Pancreas (tissue), 10 donors: ENCODE results near the gene PLXNB1. TPM values are rescaled to one million over a fixed set of nuclear protein-coding genes. Genes with fewer than 3 reads are reported as not detected.
"Not testable (repeated sequence)": the region's sequence is repeated elsewhere in the genome, so short reads cannot be mapped to it uniquely, and the experiment has no call there.

Experiments used
- ATAC-seq, 4 donors: fragments of 200-7000 bp; cut with Tn5 transposase; one replicate each; pipeline versions ENCODE4 v1.8.0 to v1.9.1; 2020; ENCODE audit warnings: mild to moderate bottlenecking in 4 of 4, moderate library complexity in 4 of 4
- DNase-seq, 6 donors: peaks; one replicate each; pipeline ENCODE4 v3.0.0-alpha.2; 2020
- FAIRE-seq: peaks from 2 replicates; lab custom pipeline; 2012; peaks lifted over from hg19 to GRCh38; lab: Jason Lieb, UNC
- H3K27ac ChIP-seq, 4 donors: fragments of 200-600 bp; sonication (generic); 1 replicate in 3 of 4; 2 replicates in 1 of 4; pipeline versions ENCODE4 v1.5.0 to v1.8.0; 2020
- H3K27me3 ChIP-seq, 4 donors: fragments of 200-600 bp; one replicate each; pipeline ENCODE4 v1.8.0; 2021
- H3K36me3 ChIP-seq, 3 donors: fragments of 200-600 bp; sonication (generic) in 1 of 3; one replicate each; pipeline versions ENCODE4 v1.5.0 to v1.8.0; 2020 to 2021
- H3K4me1 ChIP-seq, 3 donors: fragments of 200-600 bp; one replicate each; pipeline ENCODE4 v1.8.0; 2021
- H3K4me3 ChIP-seq, 4 donors: fragments of 200-600 bp; sonication (generic) in 2 of 4; one replicate each; pipeline versions ENCODE4 v1.5.0 to v1.8.0; 2020 to 2021
- H3K9me3 ChIP-seq, 4 donors: fragments of 200-600 bp; one replicate each; pipeline ENCODE4 v1.8.0; 2021
- CTCF ChIP-seq, 4 donors: fragments of 200-600 bp; sonication (generic) in 3 of 4; IDR thresholded peaks; one replicate each; pipeline versions ENCODE4 v1.5.0 to v1.8.0; 2021; ENCODE audit warnings: antibody characterized with exemption in 4 of 4
- WGBS, 2 donors: extraction: QIAGEN DNeasy Blood & Tissue Kit; methylation state at CpG; one replicate each; pipeline ENCODE4 v1.1.7; 2013; 5-methylcytosine and 5-hydroxymethylcytosine counted together
- intact Hi-C, 3 donors: fragments of 100-400 bp; cut with DNase I; formaldehyde crosslinking; loops; one replicate each; pipeline versions ENCODE4 v1.11.1 to v1.14.2; 2022
- polyA plus RNA-seq, 2 donors: library from polyadenylated mRNA; stranded (reverse); fragments of 200-250 nt; gene quantifications; one replicate each; pipeline ENCODE4 v1.2.3, GENCODE V29; 2013
- total RNA-seq, 6 donors: library from RNA; stranded (reverse); fragmentation: NEBNext Ultra II Directional in 4 of 6; extraction: Animal tissue kit (Norgen Biotek cat#: 25700) in 4 of 6; gene quantifications; one replicate each; pipeline versions ENCODE4 v1.2.1 to v1.2.4, GENCODE V29; 2021 to 2023
- donor health status: healthy with polysubstance abuse.
- donor health status: DM: no; HTN: no; CAD: no; lungs with moderate emphysema.
- donor health status: DM: no; HTN: no; CAD: no.
- donor health status: control.
- donor health status: control.
- donor health status: Bipolar disorder and iron deficiency.
- donor health status: DM: yes; HTN: yes; CAD: no.
- donor health status: DM: no; HTN: no; CAD: no.
- donor health status: DM: no; HTN: no; CAD: no.
- donor health status: DM: yes; HTN: yes; CAD: no.

Gene PLXNB1
- total and polyA plus RNA-seq, 8 donors, result 47.8 to 372 (median 74.3) TPM

DNA sequence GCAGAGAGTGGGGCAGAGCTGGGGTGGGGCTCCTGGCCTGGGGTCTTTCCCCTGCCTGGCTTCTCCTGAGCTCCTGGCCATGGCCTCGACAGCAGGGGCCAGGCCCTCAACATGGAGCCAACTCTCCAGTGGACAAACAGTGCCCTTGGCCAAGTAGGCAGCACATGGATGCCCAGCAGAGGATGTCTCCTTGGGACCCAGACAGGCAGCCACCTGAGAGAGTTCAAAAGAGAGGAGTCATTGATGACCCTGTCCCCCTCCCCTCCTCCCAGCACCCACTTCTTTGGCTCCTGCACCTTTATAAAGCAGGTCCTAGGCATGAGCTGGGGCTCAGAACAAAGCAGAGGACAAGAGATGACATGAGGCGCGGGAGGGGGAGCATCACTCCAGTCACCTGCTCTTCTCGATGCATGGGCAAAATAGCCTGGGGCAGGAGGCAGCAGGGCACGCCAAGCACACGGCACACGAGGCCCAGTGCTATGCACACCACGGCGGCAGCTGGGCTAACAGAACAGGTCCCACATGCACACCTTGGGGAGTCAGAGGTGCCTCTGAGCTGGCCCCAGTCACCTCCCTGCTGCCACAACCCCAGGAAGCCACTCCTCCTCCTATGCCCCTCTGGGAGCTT lies 46.7 kb upstream of the PLXNB1 start:
- H3K36me3 ChIP-seq, result no peaks in the 10 kb centered on the region
- H3K9me3 ChIP-seq, result no peaks in the 10 kb centered on the region
- H3K4me1 ChIP-seq, result peaks cover 3 to 16% (median 10%) of the 10 kb centered on the region in 3 donors
- no peak overlapping the region for H3K27ac ChIP-seq
- WGBS, 2 donors, result 78 to 88% methylated on average over 7 to 9 of the region's 9 CpGs
- DNase-seq (peak in 1 of 6 donors; percentile 31), ATAC-seq (no peak), FAIRE-seq (no peak)
- intact Hi-C loops, result loop anchor here in 1 of 3 donors (5.0 kb wide), 1 partner anchor 76 kb away; no protein-coding TSS in a partner anchor
- no peak for TF ChIP-seq CTCF (IDR thresholded peaks at IDR 0.05)
- no peak overlapping the region for H3K4me3 ChIP-seq
- H3K27me3 ChIP-seq, result no peaks in the 10 kb centered on the region

DNA sequence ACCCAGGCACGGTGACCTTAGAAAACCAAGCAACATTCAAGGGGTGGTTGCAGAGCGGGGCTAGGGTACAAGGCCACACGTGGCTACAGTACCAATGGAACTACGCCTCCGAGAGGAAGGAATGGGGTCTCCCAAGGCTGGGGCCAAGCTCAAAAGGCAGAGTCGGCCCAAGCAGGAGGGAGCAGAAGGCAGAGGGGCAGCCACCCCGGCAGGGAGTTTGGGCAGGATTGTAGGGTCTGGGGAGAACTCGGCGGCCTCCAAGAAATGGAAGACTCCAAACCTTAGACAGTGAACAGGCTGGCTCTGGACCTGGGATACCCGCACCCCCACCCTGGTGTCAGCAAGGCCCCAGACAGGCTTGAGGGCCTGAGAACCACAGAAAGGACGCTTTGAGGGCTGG lies 45.3 kb upstream of the PLXNB1 start:
- 83 to 86% methylated on average over 11 of the region's 11 CpGs for WGBS, 2 donors
- DNase-seq (peak in 1 of 6 donors; percentile 43), ATAC-seq (no peak), FAIRE-seq (no peak)
- Histone ChIP-seq H3K4me3 (no peak overlapping the region), H3K4me1 (peaks cover 3 to 25% (median 10%) of the 10 kb centered on the region in 3 donors), H3K27me3 (no peaks in the 10 kb centered on the region), H3K9me3 (no peaks in the 10 kb centered on the region), H3K27ac (no peak overlapping the region), H3K36me3 (no peaks in the 10 kb centered on the region)
- intact Hi-C loops, result loop anchor here in 1 of 3 donors (5.0 kb wide), 1 partner anchor 77 kb away; no protein-coding TSS in a partner anchor
- TF ChIP-seq CTCF (IDR thresholded peaks at IDR 0.05), result no peak

DNA sequence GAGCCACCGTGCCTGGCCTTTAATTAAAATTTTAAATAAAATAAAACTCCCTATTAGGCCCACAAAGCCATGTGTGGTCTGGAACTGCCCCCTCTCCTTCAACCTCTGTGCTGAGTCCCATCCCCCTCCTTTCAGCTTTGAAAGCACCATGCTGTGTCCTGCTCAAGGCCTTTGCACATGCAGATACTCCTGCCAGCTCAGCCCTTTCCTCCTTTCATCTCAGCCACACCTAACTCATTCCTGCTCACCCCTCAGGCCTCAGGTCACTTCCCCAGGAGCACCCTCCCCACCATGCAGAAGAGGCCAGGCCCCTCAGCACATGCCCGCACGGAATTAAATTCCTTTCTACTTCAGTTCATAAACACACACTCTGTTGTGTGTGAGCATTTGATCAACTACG lies 44.7 kb upstream of the PLXNB1 start:
- no peak for TF ChIP-seq CTCF (IDR thresholded peaks at IDR 0.05)
- DNase-seq (peak in 1 of 6 donors; percentile 12), FAIRE-seq (no peak), ATAC-seq (no peak)
- Histone ChIP-seq H3K27me3 (no peaks in the 10 kb centered on the region), H3K27ac (no peak overlapping the region), H3K4me3 (no peak overlapping the region), H3K4me1 (peaks cover 3 to 25% (median 10%) of the 10 kb centered on the region in 3 donors), H3K9me3 (no peaks in the 10 kb centered on the region), H3K36me3 (no peaks in the 10 kb centered on the region)
- intact Hi-C loops, result loop anchor here in 1 of 3 donors (5.0 kb wide), 1 partner anchor 78 kb away; no protein-coding TSS in a partner anchor
- 84 to 88% methylated on average over 4 of the region's 4 CpGs for WGBS, 2 donors

DNA sequence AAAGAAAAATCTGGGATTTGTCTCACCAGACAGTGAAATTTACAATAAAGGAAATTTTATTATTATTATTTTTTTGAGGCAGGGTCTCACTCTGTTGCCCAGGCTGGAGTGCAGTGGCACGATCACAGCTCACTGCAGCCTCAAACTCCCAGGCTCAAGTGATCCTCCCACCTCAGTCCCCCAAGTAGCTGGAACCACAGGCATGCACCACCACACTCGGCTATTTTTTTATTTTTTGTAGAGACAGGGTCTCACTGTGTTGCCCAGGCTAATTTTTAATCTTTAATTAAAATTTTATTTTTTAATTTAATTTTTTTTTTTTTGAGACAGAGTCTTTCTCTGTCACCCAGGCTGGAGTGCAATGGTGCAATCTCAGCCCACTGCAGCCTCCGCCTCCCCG lies 44.1 kb upstream of the PLXNB1 start:
- H3K27ac ChIP-seq, result peak overlapping the region in 2 of 4 donors; percentile 92 to 94
- FAIRE-seq, ATAC-seq, H3K9me3 ChIP-seq, H3K27me3 ChIP-seq, H3K36me3 ChIP-seq, H3K4me3 ChIP-seq, intact Hi-C loops, DNase-seq: not testable (repeated sequence)
- WGBS, 2 donors, result 95 to 99% methylated on average over 4 of the region's 4 CpGs
- peaks cover 3 to 25% (median 11%) of the 10 kb centered on the region in 3 donors for H3K4me1 ChIP-seq

DNA sequence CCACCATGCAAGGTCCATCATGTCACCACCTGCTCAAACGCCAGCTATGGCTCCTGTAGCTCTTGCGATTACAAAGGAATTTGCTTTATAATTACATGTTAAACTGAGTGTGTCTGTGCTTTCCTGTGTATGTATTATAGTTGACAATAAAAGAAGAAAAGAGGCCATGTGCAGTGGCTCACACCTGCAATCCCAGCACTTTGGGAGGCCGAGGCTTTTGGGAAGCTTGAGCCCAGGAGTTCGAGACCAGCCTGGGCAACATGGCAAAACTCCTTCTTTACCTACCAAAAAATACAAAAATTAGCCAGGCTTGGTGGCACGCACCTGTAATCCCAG lies 43.7 kb upstream of the PLXNB1 start:
- intact Hi-C loops, result no loop called here
- no peak for TF ChIP-seq CTCF (IDR thresholded peaks at IDR 0.05)
- Histone ChIP-seq H3K27me3 (no peaks in the 10 kb centered on the region), H3K4me1 (peaks cover 4 to 27% (median 15%) of the 10 kb centered on the region in 3 donors), H3K9me3 (no peaks in the 10 kb centered on the region), H3K4me3 (peak overlapping the region in 1 of 4 donors; percentile 52), H3K36me3 (no peaks in the 10 kb centered on the region), H3K27ac (peak overlapping the region; percentile 84 to 94 (median 92))
- ATAC-seq (no peak), FAIRE-seq (no peak), DNase-seq (peak in 1 of 6 donors; percentile 5)
- 61 to 63% methylated on average over 5 of the region's 5 CpGs for WGBS, 2 donors
